Prostate gland (tissue), 2 donors: ENCODE results near the gene ALDOB. TPM values are rescaled to one million over a fixed set of nuclear protein-coding genes. Genes with fewer than 3 reads are reported as not detected.

Experiments used
- DNase-seq: peaks from one replicate; pipeline ENCODE4 v3.0.0-alpha.2; 2019; ENCODE audit warnings: low spot score
- H3K27ac ChIP-seq, 2 donors: fragments of 200-600 bp; sonication (generic); 2 replicates each; pipeline ENCODE4 v1.5.1; 2017 to 2019
- H3K27me3 ChIP-seq: fragments of 200-600 bp; sonication (generic); replicated peaks from 2 replicates; pipeline ENCODE4 v1.5.1; 2019; ENCODE audit not compliant: insufficient read depth
- H3K36me3 ChIP-seq, 2 donors: fragments of 200-600 bp; sonication (generic); 1 replicate in 1 of 2; 2 replicates in 1 of 2; pipeline versions ENCODE4 v1.5.1 to v1.8.1; 2017 to 2019
- H3K4me1 ChIP-seq: fragments of 200-600 bp; sonication (generic); replicated peaks from 2 replicates; pipeline ENCODE4 v1.5.1; 2019
- H3K4me3 ChIP-seq, 2 donors: fragments of 200-600 bp; sonication (generic); 2 replicates each; pipeline ENCODE4 v1.5.1; 2017 to 2019
- H3K9me3 ChIP-seq: fragments of 200-600 bp; sonication (generic); 2 replicates; pipeline ENCODE4 v1.5.1; 2017
- CTCF ChIP-seq, 4 experiments: fragments of 200-600 bp in 2 of 4; fragments of 450-650 bp in 2 of 4; sonication (generic) in 2 of 4; IDR thresholded peaks; 1 replicate in 3 of 4; 2 replicates in 1 of 4; pipeline ENCODE4 v1.5.1; 2016 to 2019; ENCODE audit warnings: antibody characterized with exemption in 4 of 4, mild to moderate bottlenecking in 2 of 4, moderate library complexity in 2 of 4
- POLR2A ChIP-seq: fragments of 450-650 bp; IDR thresholded peaks from one replicate; pipeline ENCODE4 v1.6.1; 2016; ENCODE audit warnings: antibody characterized with exemption, mild to moderate bottlenecking
- POLR2AphosphoS5 ChIP-seq: sonication (generic); formaldehyde crosslinking; IDR thresholded peaks from one replicate; pipeline ENCODE4 v1.6.1; 2017; ENCODE audit warnings: antibody characterized with exemption
- WGBS: methylation state at CpG from one replicate; pipeline ENCODE4 v1.1.5; 2018; 5-methylcytosine and 5-hydroxymethylcytosine counted together
- intact Hi-C: fragments of 100-400 bp; cut with DNase I; formaldehyde crosslinking; loops from one replicate; pipeline ENCODE4 v1.14.2; 2022
- total RNA-seq, 2 donors: library from RNA; depleted of rRNA; stranded (reverse); fragments of >200 nt; gene quantifications; one replicate each; pipeline ENCODE4 v1.1.0, GENCODE V29; 2016

ALDOB gene
- total RNA-seq, 2 donors from 2014 or later, result not detected

- intact Hi-C loops, result no loop called here
- 92% methylated on average over 8 of the region's 8 CpGs for WGBS
- Histone ChIP-seq H3K4me3 (no peak overlapping the region), H3K4me1 (no peaks in the 10 kb centered on the region), H3K9me3 (no peaks in the 10 kb centered on the region), H3K27ac (no peak overlapping the region), H3K36me3 (no peaks in the 10 kb centered on the region), H3K27me3 (no peaks in the 10 kb centered on the region)
- no peak for DNase-seq
- TF ChIP-seq POLR2A, result no peak
- TF ChIP-seq CTCF (IDR thresholded peaks at IDR 0.05), result no peak
- no peak for TF ChIP-seq POLR2AphosphoS5
These were observed 8.2 kb downstream of the ALDOB start for GRCh38 chr9:101427358-101427757.

GRCh38 chr9:101421653-101422065 lies 13.9 kb downstream of the ALDOB start:
- intact Hi-C loops, result no loop called here
- no peak for DNase-seq
- no peaks in the 10 kb centered on the region for H3K36me3 ChIP-seq
- no peaks in the 10 kb centered on the region for H3K27me3 ChIP-seq
- no peak overlapping the region for H3K27ac ChIP-seq
- WGBS, result 65% methylated on average over 5 of the region's 5 CpGs
- no peaks in the 10 kb centered on the region for H3K4me1 ChIP-seq
- no peak overlapping the region for H3K4me3 ChIP-seq
- no peaks in the 10 kb centered on the region for H3K9me3 ChIP-seq
- TF ChIP-seq POLR2AphosphoS5, result no peak
- no peak for TF ChIP-seq CTCF (IDR thresholded peaks at IDR 0.05)
- TF ChIP-seq POLR2A, result no peak

GRCh38 chr9:101419863-101420262 lies 15.7 kb downstream of the ALDOB start:
- H3K4me3 ChIP-seq, result no peak overlapping the region
- WGBS, result 69% methylated on average over 2 of the region's 2 CpGs
- H3K9me3 ChIP-seq, result no peaks in the 10 kb centered on the region
- no peaks in the 10 kb centered on the region for H3K27me3 ChIP-seq
- H3K36me3 ChIP-seq, result no peaks in the 10 kb centered on the region
- TF ChIP-seq CTCF (IDR thresholded peaks at IDR 0.05) (no peak), POLR2A (no peak), POLR2AphosphoS5 (no peak)
- DNase-seq, result no peak
- intact Hi-C loops, result no loop called here
- no peak overlapping the region for H3K27ac ChIP-seq
- no peaks in the 10 kb centered on the region for H3K4me1 ChIP-seq

GRCh38 chr9:101418518-101419430 lies 16.8 kb downstream of the ALDOB start:
- no peak overlapping the region for H3K4me3 ChIP-seq
- no peaks in the 10 kb centered on the region for H3K27me3 ChIP-seq
- no peak overlapping the region for H3K27ac ChIP-seq
- no peaks in the 10 kb centered on the region for H3K9me3 ChIP-seq
- no peaks in the 10 kb centered on the region for H3K36me3 ChIP-seq
- WGBS, result 85% methylated on average over 7 of the region's 7 CpGs
- TF ChIP-seq POLR2AphosphoS5 (no peak), CTCF (IDR thresholded peaks at IDR 0.05) (no peak), POLR2A (no peak)
- intact Hi-C loops, result no loop called here
- DNase-seq, result no peak
- H3K4me1 ChIP-seq, result no peaks in the 10 kb centered on the region

GRCh38 chr9:101417977-101418376 lies 17.6 kb downstream of the ALDOB start:
- no peaks in the 10 kb centered on the region for H3K27me3 ChIP-seq
- no peak overlapping the region for H3K27ac ChIP-seq
- H3K9me3 ChIP-seq, result no peaks in the 10 kb centered on the region
- intact Hi-C loops, result no loop called here
- TF ChIP-seq POLR2A (no peak), CTCF (IDR thresholded peaks at IDR 0.05) (no peak), POLR2AphosphoS5 (no peak)
- no peak overlapping the region for H3K4me3 ChIP-seq
- DNase-seq, result no peak
- H3K4me1 ChIP-seq, result no peaks in the 10 kb centered on the region
- no peaks in the 10 kb centered on the region for H3K36me3 ChIP-seq
